Measurements from ENCODE around the gene EPC2. TPM values are rescaled to one million over a fixed set of nuclear protein-coding genes. Genes with fewer than 3 reads are reported as not detected.
"Not testable (repeated sequence)": the region's sequence is repeated elsewhere in the genome, so short reads cannot be mapped to it uniquely, and the experiment has no call there.

The EPC2 gene
- polyA plus RNA-seq, 3 donors: 1.4 to 19.2 (median 2.0) TPM

- no peak for TF ChIP-seq CTCF (IDR thresholded peaks at IDR 0.05)
- Histone ChIP-seq H3K4me2 (replicated peaks; ENCODE audit: extremely low read depth, low read length, poor library complexity, severe bottlenecking) (no peak overlapping the region), H3K27me3 (ENCODE audit: control insufficient read depth in 2 of 2, insufficient read depth in 2 of 2, low read length in 2 of 2) (no peaks in the 10 kb centered on the region), H2AFZ (ENCODE audit: insufficient read depth, low read depth, low read length, poor library complexity, severe bottlenecking) (no peak overlapping the region), H3K9ac (ENCODE audit: insufficient read depth, low read length, poor library complexity, severe bottlenecking) (no peak overlapping the region), H3K36me3 (replicated peaks in 1 of 2; ENCODE audit: control insufficient read depth in 1 of 2, insufficient read depth in 2 of 2, low read length in 2 of 2) (no peaks in the 10 kb centered on the region), H3K27ac (ENCODE audit: low read depth in 1 of 2, low read length in 2 of 2) (no peak overlapping the region), H3K4me1 (ENCODE audit: control insufficient read depth in 1 of 2, insufficient read depth in 2 of 2, low read length in 2 of 2) (no peaks in the 10 kb centered on the region), H3K9me3 (replicated peaks in 1 of 2; ENCODE audit: control insufficient read depth in 1 of 2, insufficient read depth in 1 of 2, low read length in 2 of 2) (no peaks in the 10 kb centered on the region), H4K20me1 (ENCODE audit: insufficient read depth, low read length) (peaks cover 99% of the 10 kb centered on the region), H3K79me2 (ENCODE audit: insufficient read depth, low read length) (peaks cover 100% of the 10 kb centered on the region), H3K4me3 (replicated peaks in 1 of 3; ENCODE audit: low read depth in 2 of 3, low read length in 3 of 3) (no peak overlapping the region)
- intact Hi-C loops (cut with micrococcal nuclease): no loop called here
- DNase-seq: no peak
- Mint-ChIP-seq H3K4me3 (no peak overlapping the region), H3K36me3 (peaks cover 0 to 3% of the 10 kb centered on the region in 2 donors), H3K9me3 (peaks cover 0 to 5% (median 0%) of the 10 kb centered on the region in 7 donors), H3K27me3 (ENCODE audit: low read depth in 3 of 3) (no peaks in the 10 kb centered on the region), H3K4me1 (peaks cover 5% of the 10 kb centered on the region), H3K27ac (no peak overlapping the region)
- 100% methylated on average over 5 of the region's 6 CpGs for WGBS (ENCODE audit: insufficient coverage)
These were observed 40.0 kb downstream of the EPC2 start for GRCh38 chr2:148684507-148684906.

GRCh38 chr2:148687543-148687942, 43.0 kb downstream of the EPC2 start:
- intact Hi-C loops (cut with micrococcal nuclease): no loop called here
- H2AFZ ChIP-seq (ENCODE audit: insufficient read depth, low read depth, low read length, poor library complexity, severe bottlenecking): no peak overlapping the region
- no peaks in the 10 kb centered on the region for H3K4me1 Mint-ChIP-seq

GRCh38 chr2:148688011-148688410, 43.5 kb downstream of the EPC2 start:
- H3K4me1 ChIP-seq (ENCODE audit: control insufficient read depth in 1 of 2, insufficient read depth in 2 of 2, low read length in 2 of 2); H3K9ac ChIP-seq (ENCODE audit: insufficient read depth, low read length, poor library complexity, severe bottlenecking); H3K4me3 Mint-ChIP-seq; H2AFZ ChIP-seq (ENCODE audit: insufficient read depth, low read depth, low read length, poor library complexity, severe bottlenecking); H3K27ac Mint-ChIP-seq; H3K9me3 ChIP-seq (replicated peaks in 1 of 2; ENCODE audit: control insufficient read depth in 1 of 2, insufficient read depth in 1 of 2, low read length in 2 of 2); intact Hi-C loops (cut with micrococcal nuclease); H3K27me3 Mint-ChIP-seq (ENCODE audit: low read depth in 3 of 3); H3K4me2 ChIP-seq (replicated peaks; ENCODE audit: extremely low read depth, low read length, poor library complexity, severe bottlenecking); H3K27me3 ChIP-seq (ENCODE audit: control insufficient read depth in 2 of 2, insufficient read depth in 2 of 2, low read length in 2 of 2); H3K4me3 ChIP-seq (replicated peaks in 1 of 3; ENCODE audit: low read depth in 2 of 3, low read length in 3 of 3); H3K27ac ChIP-seq (ENCODE audit: low read depth in 1 of 2, low read length in 2 of 2); DNase-seq; H3K4me1 Mint-ChIP-seq; H3K9me3 Mint-ChIP-seq: not testable (repeated sequence)
- H4K20me1 ChIP-seq (ENCODE audit: insufficient read depth, low read length): peaks cover 95% of the 10 kb centered on the region
- H3K79me2 ChIP-seq (ENCODE audit: insufficient read depth, low read length): peaks cover 85% of the 10 kb centered on the region
- H3K36me3 Mint-ChIP-seq: peaks cover 21 to 29% of the 10 kb centered on the region in 2 donors
- peaks cover 20 to 29% of the 10 kb centered on the region in 2 donors for H3K36me3 ChIP-seq (replicated peaks in 1 of 2; ENCODE audit: control insufficient read depth in 1 of 2, insufficient read depth in 2 of 2, low read length in 2 of 2)

More at GRCh38 chr2:148687543-148687942, 43.0 kb downstream of the EPC2 start:
- H3K36me3 Mint-ChIP-seq: peaks cover 21 to 29% of the 10 kb centered on the region in 2 donors
- no peaks in the 10 kb centered on the region for H3K9me3 ChIP-seq (replicated peaks in 1 of 2; ENCODE audit: control insufficient read depth in 1 of 2, insufficient read depth in 1 of 2, low read length in 2 of 2)
- H3K79me2 ChIP-seq (ENCODE audit: insufficient read depth, low read length): peaks cover 87% of the 10 kb centered on the region
- H3K4me3 ChIP-seq (replicated peaks in 1 of 3; ENCODE audit: low read depth in 2 of 3, low read length in 3 of 3): no peak overlapping the region
- no peak for DNase-seq
- no peak overlapping the region for H3K4me2 ChIP-seq (replicated peaks; ENCODE audit: extremely low read depth, low read length, poor library complexity, severe bottlenecking)
- H3K27ac Mint-ChIP-seq: no peak overlapping the region
- no peaks in the 10 kb centered on the region for H3K4me1 ChIP-seq (ENCODE audit: control insufficient read depth in 1 of 2, insufficient read depth in 2 of 2, low read length in 2 of 2)
- H3K27me3 Mint-ChIP-seq (ENCODE audit: low read depth in 3 of 3): no peaks in the 10 kb centered on the region
- no peak overlapping the region for H3K4me3 Mint-ChIP-seq
- H3K27me3 ChIP-seq (ENCODE audit: control insufficient read depth in 2 of 2, insufficient read depth in 2 of 2, low read length in 2 of 2): no peaks in the 10 kb centered on the region
- peaks cover 20 to 26% of the 10 kb centered on the region in 2 donors for H3K36me3 ChIP-seq (replicated peaks in 1 of 2; ENCODE audit: control insufficient read depth in 1 of 2, insufficient read depth in 2 of 2, low read length in 2 of 2)
- WGBS (ENCODE audit: insufficient coverage): no CpG with 5 or more reads among the region's 3 CpGs
- no peaks in the 10 kb centered on the region for H3K9me3 Mint-ChIP-seq
- no peak overlapping the region for H3K9ac ChIP-seq (ENCODE audit: insufficient read depth, low read length, poor library complexity, severe bottlenecking)
- H4K20me1 ChIP-seq (ENCODE audit: insufficient read depth, low read length): peaks cover 99% of the 10 kb centered on the region
- no peak for TF ChIP-seq CTCF (IDR thresholded peaks at IDR 0.05)
- H3K27ac ChIP-seq (ENCODE audit: low read depth in 1 of 2, low read length in 2 of 2): no peak overlapping the region
